ENCODE data around the gene H1-8. TPM values are rescaled to one million over a fixed set of nuclear protein-coding genes. Genes with fewer than 3 reads are reported as not detected.
A peak's percentile ranks its signal among the peaks of the same experiment; 100 is the strongest.

Gene H1-8
- total RNA-seq, 1 experiment from 2014 or later, result not detected

- peaks cover 44 to 58% of the 10 kb centered on the region in 2 experiments for H3K4me1 Mint-ChIP-seq
- no peak overlapping the region for H3K23ac ChIP-seq (ENCODE audit: insufficient read length, low read depth, low read length)
- no peak overlapping the region for H2BK120ac ChIP-seq (ENCODE audit: low read depth, low read length, poor library complexity, severe bottlenecking)
- H3K27me3 Mint-ChIP-seq (ENCODE audit: low read depth), result no peaks in the 10 kb centered on the region
- H3K23me2 ChIP-seq (ENCODE audit: insufficient read length, low read depth, low read length, poor library complexity, severe bottlenecking), result no peaks in the 10 kb centered on the region
- H3K79me2 ChIP-seq (ENCODE audit: insufficient read depth, low read length), result no peaks in the 10 kb centered on the region
- H2BK5ac ChIP-seq (ENCODE audit: insufficient read length, low read length), result no peak overlapping the region
- no peaks in the 10 kb centered on the region for H3K27me3 ChIP-seq (ENCODE audit: insufficient read depth, low read length)
- H3K14ac ChIP-seq (ENCODE audit: insufficient read depth, low read length), result no peak overlapping the region; the same call in 1 of the 2 replicates
- H4K5ac ChIP-seq (ENCODE audit: insufficient read length, low read depth, low read length), result no peak overlapping the region
- H2BK12ac ChIP-seq (ENCODE audit: insufficient read length, low read depth, low read length), result no peak overlapping the region
- H2AK5ac ChIP-seq (ENCODE audit: insufficient read length, low read length), result no peak overlapping the region
- TF ChIP-seq CTCF (conservative IDR thresholded peaks at IDR 0.05), result no peak
- no peaks in the 10 kb centered on the region; a peak in 1 of 7 replicates for H3K36me3 Mint-ChIP-seq (ENCODE audit: insufficient read depth in 1 of 3, low read depth in 3 of 3)
- no peak for DNase-seq
- H3K9ac ChIP-seq (ENCODE audit: extremely low read depth, insufficient read length, low read length), result no peak overlapping the region
- no peaks in the 10 kb centered on the region for H3K9me3 ChIP-seq (ENCODE audit: control insufficient read depth, low read depth, low read length)
- no peak overlapping the region for H3K4ac ChIP-seq (ENCODE audit: low read depth, low read length)
- WGBS (ENCODE audit: extremely low coverage, insufficient read length, low lambda C conversion rate), result no CpG with 5 or more reads among the region's 8 CpGs
- H3K18ac ChIP-seq (ENCODE audit: insufficient read length, low read depth, low read length), result no peak overlapping the region
- no peaks in the 10 kb centered on the region; a peak in 1 of 5 replicates for H3K9me3 Mint-ChIP-seq
- H3K4me1 ChIP-seq (ENCODE audit: insufficient read depth, low read length), result peaks cover 12% of the 10 kb centered on the region; the same call in 1 of the 2 replicates
- peak overlapping the region in 2 of 3 experiments; percentile 5 to 21; a peak in 3 of 7 replicates for H3K27ac Mint-ChIP-seq
- no peaks in the 10 kb centered on the region for H4K20me1 ChIP-seq (ENCODE audit: control insufficient read depth, insufficient read depth, insufficient read length)
- H3K27ac ChIP-seq (ENCODE audit: insufficient read length, low read depth, low read length), result no peak overlapping the region
- peak overlapping the region; percentile 28 for H3K4me2 ChIP-seq (ENCODE audit: insufficient read depth, insufficient read length, low read length)
- no peak overlapping the region for H4K8ac ChIP-seq (replicated peaks; ENCODE audit: insufficient read length, low read depth, low read length)
- H2BK20ac ChIP-seq (ENCODE audit: low read depth, low read length, poor library complexity, severe bottlenecking), result no peak overlapping the region
- no peak overlapping the region for H2AFZ ChIP-seq (ENCODE audit: low read length)
- H2BK15ac ChIP-seq (ENCODE audit: low read depth, low read length), result no peak overlapping the region
- H3T11ph ChIP-seq (ENCODE audit: low read length), result no peak overlapping the region
- H3K79me1 ChIP-seq (ENCODE audit: insufficient read depth, low read depth, low read length, poor library complexity, severe bottlenecking), result no peaks in the 10 kb centered on the region
- H3K4me3 Mint-ChIP-seq, result peak overlapping the region; percentile 8 to 59
- no peak overlapping the region for H4K91ac ChIP-seq (ENCODE audit: insufficient read length, low read depth, low read length)
- H3K56ac ChIP-seq (ENCODE audit: insufficient read length, low read depth, low read length), result no peak overlapping the region
Observed at GRCh38 chr3:129591932-129592331, 49.0 kb downstream of the H1-8 start.

Data from H9 (cell line).